Calu3 (cell line): ENCODE results near the gene ABL1. TPM values are rescaled to one million over a fixed set of nuclear protein-coding genes. Genes with fewer than 3 reads are reported as not detected.
A peak's percentile ranks its signal among the peaks of the same experiment; 100 is the strongest.

Experiments used
- BruUV-seq: library from RNA; stranded (reverse); fragments of 400-500 nt; replicated peaks from 2 replicates; lab custom pipeline; 2021; lab: Mats Ljungman, UMichigan
- CTCF ChIA-PET: fragments of 300-600 bp; sonication (Branson Sonifier 250); formaldehyde crosslinking; loops from one replicate; lab custom pipeline; 2022; ENCODE audit warnings: antibody characterized with exemption; lab: Charles Lee
- DNase-seq: peaks from one replicate; pipeline ENCODE4 v3.0.0; 2022
- H3K27ac Mint-ChIP-seq: one replicate; pipeline ENCODE4 v1.8.0; 2022; ENCODE audit warnings: mixed read lengths; ENCODE audit not compliant: unreplicated experiment
- H3K27me3 Mint-ChIP-seq: one replicate; pipeline ENCODE4 v1.8.0; 2022; ENCODE audit warnings: mixed read lengths; ENCODE audit not compliant: unreplicated experiment
- H3K36me3 Mint-ChIP-seq: one replicate; pipeline ENCODE4 v1.8.0; 2022; ENCODE audit warnings: mild to moderate bottlenecking, moderate library complexity, mixed read lengths; ENCODE audit not compliant: insufficient read depth, unreplicated experiment
- H3K4me1 Mint-ChIP-seq: one replicate; pipeline ENCODE4 v1.8.0; 2022; ENCODE audit warnings: mild to moderate bottlenecking, low read depth, mixed read lengths; ENCODE audit not compliant: unreplicated experiment
- H3K4me3 Mint-ChIP-seq: one replicate; pipeline ENCODE4 v1.8.0; 2022; ENCODE audit warnings: mild to moderate bottlenecking, low read depth, moderate library complexity, mixed read lengths; ENCODE audit not compliant: unreplicated experiment
- H3K9me3 Mint-ChIP-seq: one replicate; pipeline ENCODE4 v1.8.0; 2022; ENCODE audit warnings: low read depth, mixed read lengths; ENCODE audit not compliant: unreplicated experiment
- intact Hi-C: fragments of 100-400 bp; cut with micrococcal nuclease; formaldehyde crosslinking; loops from one replicate; pipeline ENCODE4 v1.10.0; 2022; ENCODE audit not compliant: unreplicated experiment
- total RNA-seq: library from RNA; stranded (reverse); gene quantifications from 2 replicates; pipeline ENCODE4 v1.2.3, GENCODE V29; 2022
- TF ChIP-seq, protein P1 (sequence below): fragments of 200-600 bp; IDR thresholded peaks from one replicate; pipeline ENCODE4 v1.8.0; 2022; ENCODE audit warnings: antibody characterized with exemption; ENCODE audit not compliant: unreplicated experiment

ABL1 gene
- total RNA-seq, 1 experiment from 2014 or later = 30.0 TPM

DNA sequence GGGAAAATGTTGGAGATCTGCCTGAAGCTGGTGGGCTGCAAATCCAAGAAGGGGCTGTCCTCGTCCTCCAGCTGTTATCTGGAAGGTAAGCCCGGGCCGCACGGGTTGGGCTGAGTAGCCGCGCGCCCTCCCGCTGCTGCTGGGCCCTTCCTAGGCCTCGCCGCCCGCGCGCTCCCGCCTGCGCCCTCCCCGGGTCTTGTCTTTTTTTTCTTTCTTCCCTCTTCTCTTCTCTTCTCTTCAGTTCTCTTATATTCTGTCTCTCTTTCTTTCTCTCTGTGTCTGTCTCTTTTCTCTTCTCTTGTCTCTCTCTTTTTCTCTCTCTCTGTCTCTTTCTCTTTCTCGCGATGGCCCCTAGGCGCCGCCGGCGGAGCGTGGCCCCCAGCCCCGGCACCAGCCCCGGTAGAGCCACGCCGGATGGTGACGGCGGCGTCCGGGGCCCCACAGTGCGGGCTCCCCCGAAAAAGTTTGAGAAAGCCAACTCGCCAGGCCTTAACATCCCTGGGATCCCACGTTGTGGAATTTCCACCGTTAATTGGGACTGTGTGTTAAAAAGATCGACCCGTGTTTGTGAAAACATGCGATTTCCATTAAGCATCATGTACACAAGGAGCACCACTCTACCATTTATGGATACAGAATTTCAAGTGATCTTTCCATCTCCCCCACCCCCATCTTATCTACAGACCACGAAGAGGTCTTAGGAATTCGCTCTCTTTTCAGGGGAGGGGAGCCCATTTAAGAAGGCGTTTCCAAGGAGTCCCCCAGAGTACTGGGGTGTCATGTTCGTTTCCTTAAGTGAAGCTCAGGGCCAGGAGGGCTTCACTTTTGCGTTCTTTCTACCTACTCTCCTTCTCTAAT, 616 bp downstream of the ABL1 start:
- Mint-ChIP-seq H3K27ac (peak overlapping the region; percentile 98), H3K4me1 (peaks cover 25% of the 10 kb centered on the region), H3K27me3 (no peaks in the 10 kb centered on the region), H3K36me3 (peaks cover 24% of the 10 kb centered on the region), H3K9me3 (no peaks in the 10 kb centered on the region), H3K4me3 (peak overlapping the region; percentile 97)
- BruUV-seq = TSS peak; percentile 37
- intact Hi-C loops = loop anchor here (10.0 kb wide), 1 partner anchor 101 kb away; no protein-coding TSS in a partner anchor
- CTCF ChIA-PET = interaction anchor here (0.6 to 1.6 kb wide), 2 partner anchors 13 to 31 kb away, joined by 3 to 6 read pairs; no protein-coding TSS in a partner anchor
- TF ChIP-seq, protein P1, sequence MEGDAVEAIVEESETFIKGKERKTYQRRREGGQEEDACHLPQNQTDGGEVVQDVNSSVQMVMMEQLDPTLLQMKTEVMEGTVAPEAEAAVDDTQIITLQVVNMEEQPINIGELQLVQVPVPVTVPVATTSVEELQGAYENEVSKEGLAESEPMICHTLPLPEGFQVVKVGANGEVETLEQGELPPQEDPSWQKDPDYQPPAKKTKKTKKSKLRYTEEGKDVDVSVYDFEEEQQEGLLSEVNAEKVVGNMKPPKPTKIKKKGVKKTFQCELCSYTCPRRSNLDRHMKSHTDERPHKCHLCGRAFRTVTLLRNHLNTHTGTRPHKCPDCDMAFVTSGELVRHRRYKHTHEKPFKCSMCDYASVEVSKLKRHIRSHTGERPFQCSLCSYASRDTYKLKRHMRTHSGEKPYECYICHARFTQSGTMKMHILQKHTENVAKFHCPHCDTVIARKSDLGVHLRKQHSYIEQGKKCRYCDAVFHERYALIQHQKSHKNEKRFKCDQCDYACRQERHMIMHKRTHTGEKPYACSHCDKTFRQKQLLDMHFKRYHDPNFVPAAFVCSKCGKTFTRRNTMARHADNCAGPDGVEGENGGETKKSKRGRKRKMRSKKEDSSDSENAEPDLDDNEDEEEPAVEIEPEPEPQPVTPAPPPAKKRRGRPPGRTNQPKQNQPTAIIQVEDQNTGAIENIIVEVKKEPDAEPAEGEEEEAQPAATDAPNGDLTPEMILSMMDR = no peak
- peak; percentile 19 for DNase-seq

DNA sequence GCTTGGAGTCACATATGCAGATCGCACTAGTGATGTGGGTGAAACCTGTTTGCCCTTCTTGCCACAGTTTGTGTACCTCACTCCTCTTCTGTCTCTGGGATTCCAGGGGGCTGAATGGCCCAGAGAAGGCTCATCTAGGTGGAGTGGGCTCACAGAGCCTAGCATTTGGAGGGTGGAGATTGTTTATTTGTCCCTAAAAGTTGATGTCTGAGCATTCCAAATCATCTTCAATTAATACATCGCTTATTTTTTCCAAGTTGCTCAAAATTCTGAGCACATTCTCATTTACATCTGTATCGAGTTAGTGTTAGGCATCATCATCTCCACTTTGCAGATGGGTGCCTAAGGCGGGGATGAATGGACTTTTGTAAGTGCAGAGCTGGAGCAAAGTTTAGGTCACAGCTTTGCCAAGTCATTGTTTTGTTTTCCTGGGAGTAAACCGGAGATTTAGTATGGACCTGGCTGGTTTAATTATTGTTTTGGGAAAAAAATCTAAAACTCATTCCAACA, 2.0 kb downstream of the ABL1 start:
- Mint-ChIP-seq H3K4me3 (peak overlapping the region; percentile 97), H3K4me1 (peaks cover 25% of the 10 kb centered on the region), H3K27ac (no peak overlapping the region), H3K36me3 (peaks cover 24% of the 10 kb centered on the region), H3K9me3 (no peaks in the 10 kb centered on the region), H3K27me3 (no peaks in the 10 kb centered on the region)
- TF ChIP-seq, protein P1 = no peak
- CTCF ChIA-PET = interaction anchor here (0.7 to 1.6 kb wide), 2 partner anchors 30 to 70 kb away, joined by 3 to 6 read pairs; no protein-coding TSS in a partner anchor
- intact Hi-C loops = loop anchor here (10.0 kb wide), 1 partner anchor 102 kb away; no protein-coding TSS in a partner anchor
- no TSS peak for BruUV-seq
- DNase-seq = no peak

DNA sequence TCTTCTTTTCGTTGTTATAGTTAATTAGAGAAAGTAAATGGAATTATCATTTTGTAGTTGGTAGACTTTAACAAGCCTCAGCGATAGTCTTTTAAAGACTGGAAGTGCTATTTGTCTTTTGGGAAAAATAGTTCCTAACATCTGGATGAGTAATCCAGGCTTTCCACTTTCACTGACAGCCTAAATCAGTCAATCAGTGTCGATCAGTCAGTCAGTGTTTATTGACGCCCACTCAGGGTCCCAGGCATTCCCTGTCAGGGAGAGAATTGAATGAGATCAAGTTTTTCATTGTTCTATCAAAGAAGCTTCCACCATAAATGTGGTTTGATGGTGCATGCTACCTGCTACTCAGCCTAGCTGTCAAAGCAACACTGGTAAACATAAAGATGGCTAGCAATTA, 2.6 kb downstream of the ABL1 start:
- DNase-seq = no peak
- no TSS peak for BruUV-seq
- H3K27me3 Mint-ChIP-seq = no peaks in the 10 kb centered on the region
- no peak overlapping the region for H3K27ac Mint-ChIP-seq
- H3K4me1 Mint-ChIP-seq = peaks cover 26% of the 10 kb centered on the region
- peaks cover 24% of the 10 kb centered on the region for H3K36me3 Mint-ChIP-seq
- TF ChIP-seq, protein P1 = no peak
- CTCF ChIA-PET = interaction anchor here (0.7 kb wide), 1 partner anchor 71 kb away, joined by 3 read pairs; no protein-coding TSS in a partner anchor
- H3K4me3 Mint-ChIP-seq = no peak overlapping the region
- no peaks in the 10 kb centered on the region for H3K9me3 Mint-ChIP-seq
- intact Hi-C loops = loop anchor here (10.0 kb wide), 1 partner anchor 103 kb away; no protein-coding TSS in a partner anchor
